ENCODE results near the gene SETD5.
A peak's percentile ranks its signal among the peaks of the same experiment; 100 is the strongest.

The SETD5 gene

GRCh38 chr3:9397332-9397905, at the start of gene SETD5:
Gene SETD5 (plus strand): TSS chr3:9397615. CDS start chr3:9428939, 31,324 bp downstream.
- peak; percentile 98 to 100 for DNase-seq (ENCODE audit: low read depth in 2 of 2)

DNA sequence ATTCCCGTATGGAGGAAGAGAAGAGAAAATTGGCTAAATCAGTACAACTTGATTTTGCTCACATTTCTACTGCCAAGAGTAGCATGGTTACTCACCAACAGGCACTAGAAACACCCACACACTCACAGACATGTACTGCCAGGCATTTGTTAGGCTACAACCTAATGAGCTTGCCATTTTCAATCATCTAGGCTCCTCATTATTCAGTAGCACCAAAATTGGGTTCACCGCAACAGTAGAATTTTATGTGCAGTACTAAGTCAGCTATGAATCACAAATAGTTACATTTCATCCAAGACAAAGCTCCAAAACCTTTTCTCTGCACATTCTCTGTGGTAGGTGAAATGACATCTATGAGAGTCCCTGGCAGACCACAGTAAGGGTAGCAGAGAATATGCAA, 49.5 kb upstream of the SETD5 start:
- no peak for DNase-seq (ENCODE audit: low read depth in 2 of 2)

- no peak for DNase-seq (ENCODE audit: low read depth in 2 of 2)
These were observed 47.9 kb upstream of the SETD5 start for GRCh38 chr3:9349321-9350117.

DNA sequence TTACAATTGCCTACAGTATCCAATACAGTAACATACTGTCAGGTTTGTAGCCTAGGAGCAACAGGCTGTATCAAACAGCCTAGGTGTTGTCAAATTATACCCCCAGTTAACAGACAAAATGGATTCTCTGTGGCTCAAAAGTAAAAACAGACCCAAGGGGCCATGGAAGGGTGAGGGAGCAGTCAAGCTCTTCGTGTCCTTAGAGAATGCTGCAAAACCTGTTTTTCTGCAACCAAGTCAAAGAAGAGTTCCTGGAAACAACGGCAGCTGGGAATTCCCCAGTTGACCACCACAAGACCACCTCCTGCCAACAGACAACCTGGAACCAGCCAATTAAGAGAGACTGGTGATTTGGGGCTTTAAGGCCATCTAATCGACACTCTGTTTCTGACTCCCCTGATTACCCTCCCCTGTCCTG, 45.7 kb upstream of the SETD5 start:
- no peak for DNase-seq (ENCODE audit: low read depth in 2 of 2)

GRCh38 chr3:9352917-9353752, 44.3 kb upstream of the SETD5 start:
- DNase-seq (ENCODE audit: low read depth in 2 of 2), result peak; percentile 16 to 34

DNA sequence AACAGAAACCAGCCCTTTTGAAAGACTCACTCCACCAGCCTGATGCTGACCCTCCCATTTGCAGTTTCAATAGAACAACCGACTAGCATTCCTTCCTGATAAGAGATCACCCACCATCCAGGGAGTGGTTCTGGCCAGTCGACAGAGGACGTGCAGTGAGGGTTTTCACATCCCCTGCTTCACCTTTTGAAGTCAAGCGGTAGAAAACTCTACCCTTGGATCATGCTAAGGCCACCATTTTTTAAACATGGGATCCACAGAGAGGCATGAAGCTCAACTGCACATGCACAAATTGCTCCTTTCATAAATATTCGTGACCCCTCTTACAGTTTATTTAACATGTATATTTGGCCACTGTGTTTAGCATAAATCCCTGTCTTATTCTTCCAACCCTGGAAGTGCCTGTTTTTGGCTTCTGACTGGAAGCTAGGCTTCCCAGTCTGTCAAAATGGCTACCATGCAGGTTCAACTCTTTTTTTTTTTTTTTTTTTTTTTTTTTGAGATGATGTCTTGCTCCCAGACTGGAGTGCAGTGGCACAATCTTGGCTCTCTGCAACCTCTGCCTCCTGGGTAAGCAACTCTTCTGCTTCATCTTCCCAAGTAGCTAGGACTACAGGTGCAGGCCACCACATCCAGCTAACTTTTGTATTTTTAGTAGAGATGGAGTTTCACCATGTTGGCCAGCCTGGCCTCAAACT, 35.6 kb upstream of the SETD5 start:
- no peak for DNase-seq (ENCODE audit: low read depth in 2 of 2)

DNA sequence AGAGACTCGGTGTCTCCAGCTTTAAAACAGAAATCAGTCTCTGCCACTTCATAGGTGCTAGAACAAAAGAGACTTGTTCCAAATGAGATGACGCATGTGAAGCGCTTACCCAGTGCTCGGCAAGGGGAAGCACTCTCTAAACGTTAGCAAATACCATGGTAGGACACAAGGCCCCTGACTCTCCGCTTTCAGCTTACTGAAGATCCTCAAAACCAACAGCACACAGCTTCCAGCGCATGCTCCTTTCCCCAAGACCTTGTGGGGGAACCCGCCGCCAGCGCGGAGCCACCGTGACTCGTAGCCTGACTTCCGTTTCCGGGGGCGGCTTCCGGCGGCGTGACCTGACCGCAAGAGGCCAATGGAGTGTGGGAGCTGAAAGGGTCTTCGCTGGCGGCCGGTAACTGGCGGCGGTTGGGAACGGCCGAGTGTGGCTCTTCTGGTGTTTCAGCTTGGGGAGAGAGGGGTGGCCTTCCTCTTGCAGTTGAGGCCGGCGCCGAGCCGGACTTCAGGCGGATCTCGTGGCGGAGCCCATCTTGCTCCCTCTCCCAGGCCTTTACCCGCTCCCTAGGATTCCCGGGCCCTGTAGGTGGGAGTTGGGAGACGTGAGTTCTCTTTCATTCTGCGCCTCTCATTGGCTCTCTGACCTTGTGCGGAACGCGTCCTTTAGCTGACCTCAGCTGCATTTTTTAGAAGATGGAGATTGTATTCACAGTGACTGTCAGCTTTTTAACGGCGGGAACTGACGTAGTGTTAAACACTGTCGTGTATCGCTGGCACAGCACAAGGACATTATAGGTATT, 34.5 kb upstream of the SETD5 start, which contains the start of gene THUMPD3:
THUMPD3 (plus strand) TSS at position 324 of the 800 bp plus-strand sequence. CDS start 2,015 bp downstream, outside the sequence.
- DNase-seq (ENCODE audit: low read depth in 2 of 2), result peak; percentile 87 to 91

DNA sequence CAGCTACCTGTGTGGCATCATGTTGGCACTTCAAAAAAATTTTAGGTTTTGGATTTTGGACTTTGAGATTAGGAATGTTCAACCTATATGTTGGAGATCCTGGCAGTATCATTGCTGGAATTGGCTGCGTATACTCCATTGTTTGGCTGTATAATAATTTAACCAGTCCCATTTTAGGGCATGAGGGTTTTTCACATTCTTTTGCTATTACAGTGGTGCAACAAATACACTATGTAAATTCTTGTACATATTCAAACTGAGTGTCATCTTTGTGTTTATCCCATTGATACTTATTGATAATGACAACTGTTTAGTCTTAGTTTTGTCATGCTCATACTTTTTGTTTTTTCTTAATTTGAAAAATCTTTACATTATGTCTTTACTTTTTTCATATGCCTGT, 27.9 kb upstream of the SETD5 start:
- no peak for DNase-seq (ENCODE audit: low read depth in 2 of 2)

DNA sequence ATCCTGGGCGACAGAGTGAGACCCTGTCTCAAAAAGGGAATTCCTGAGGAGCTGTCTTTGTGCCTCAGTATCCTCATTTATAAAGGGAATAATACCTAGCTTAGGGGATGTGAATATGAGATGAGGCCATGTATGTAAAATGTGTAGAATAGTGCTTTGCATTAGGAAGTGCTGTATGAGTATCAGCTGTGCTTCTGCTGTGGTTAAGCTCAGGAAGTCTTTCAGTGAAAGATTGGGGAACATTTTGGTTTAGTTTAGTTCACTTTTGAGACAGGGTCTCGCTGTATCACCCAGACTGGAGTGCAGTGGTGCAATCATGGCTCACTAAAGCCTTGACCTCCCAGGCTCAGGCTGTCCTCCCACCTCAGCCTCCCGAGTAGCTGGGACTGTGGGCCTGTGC, 23.9 kb upstream of the SETD5 start:
- DNase-seq (ENCODE audit: low read depth in 2 of 2), result no peak

GRCh38 chr3:9377981-9378380, 19.4 kb upstream of the SETD5 start:
- no peak for DNase-seq (ENCODE audit: low read depth in 2 of 2)

- DNase-seq (ENCODE audit: low read depth in 2 of 2), result no peak
These were observed 18.1 kb upstream of the SETD5 start for GRCh38 chr3:9379327-9379726.

DNA sequence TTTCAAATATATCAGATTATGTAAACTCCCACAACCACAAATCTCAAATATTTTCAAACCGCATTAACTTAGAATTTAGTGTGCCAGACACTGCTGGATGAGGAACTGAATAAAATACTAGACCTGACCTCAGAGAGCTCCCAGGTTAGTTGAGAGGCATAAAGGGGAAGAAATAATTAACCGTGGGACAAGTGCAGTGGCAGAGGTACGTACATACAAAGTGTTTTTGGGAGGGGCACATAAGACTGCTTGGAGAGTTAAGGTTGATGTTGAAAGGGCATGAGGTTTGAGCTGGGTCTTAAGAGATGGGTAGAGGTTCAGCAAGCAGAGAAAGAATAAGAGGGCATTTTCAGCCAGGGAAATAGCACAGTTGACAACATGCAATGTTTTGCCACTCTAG, 17.4 kb upstream of the SETD5 start:
- DNase-seq (ENCODE audit: low read depth in 2 of 2), result no peak

- no peak for DNase-seq (ENCODE audit: low read depth in 2 of 2)
These were observed 13.1 kb upstream of the SETD5 start for GRCh38 chr3:9384141-9384828.

DNA sequence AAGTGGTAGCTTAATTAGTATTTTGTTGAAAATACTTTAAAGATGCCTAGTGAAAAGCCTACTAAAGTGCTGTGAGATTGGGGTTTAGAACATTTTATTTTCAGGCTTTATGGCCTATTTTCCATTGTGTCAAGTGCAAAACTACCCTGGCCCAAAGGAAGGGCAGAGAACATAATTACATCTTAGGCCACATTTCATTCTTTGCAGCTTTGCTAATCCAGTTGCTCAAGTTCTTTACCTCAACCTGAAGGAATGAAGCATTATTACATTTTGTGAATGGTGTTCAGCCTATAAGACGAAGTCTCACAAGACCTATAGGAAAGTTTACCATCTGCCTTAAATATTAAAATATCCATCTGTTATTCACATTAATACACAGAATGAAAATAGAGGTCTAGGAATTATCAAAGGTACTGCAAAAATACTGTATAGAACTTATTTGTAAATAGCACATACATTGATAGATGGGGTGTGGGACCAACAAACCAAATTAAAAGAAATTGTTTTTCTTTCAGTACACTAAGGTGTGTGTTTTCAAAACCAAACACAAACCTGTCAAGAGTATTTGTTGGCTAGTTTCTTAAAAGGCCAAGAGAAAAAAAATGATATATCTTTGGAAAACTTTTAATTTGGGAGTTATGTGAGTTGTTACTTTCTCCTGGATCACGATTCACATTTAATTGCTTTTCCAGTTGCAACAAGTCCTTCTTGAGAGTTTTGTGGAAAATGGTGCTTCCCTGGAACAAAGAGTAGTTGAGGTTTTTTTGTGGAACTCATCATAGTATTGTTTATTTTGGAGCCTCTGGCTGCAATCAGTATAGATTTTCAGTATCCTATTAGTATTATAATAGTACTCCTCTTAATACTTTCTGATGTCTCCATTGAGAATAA, 12.0 kb upstream of the SETD5 start:
- DNase-seq (ENCODE audit: low read depth in 2 of 2), result no peak

GRCh38 chr3:9386078-9386459, 11.3 kb upstream of the SETD5 start:
- no peak for DNase-seq (ENCODE audit: low read depth in 2 of 2)

- DNase-seq (ENCODE audit: low read depth in 2 of 2), result no peak
These were observed 10.7 kb upstream of the SETD5 start for GRCh38 chr3:9386501-9387321.

DNA sequence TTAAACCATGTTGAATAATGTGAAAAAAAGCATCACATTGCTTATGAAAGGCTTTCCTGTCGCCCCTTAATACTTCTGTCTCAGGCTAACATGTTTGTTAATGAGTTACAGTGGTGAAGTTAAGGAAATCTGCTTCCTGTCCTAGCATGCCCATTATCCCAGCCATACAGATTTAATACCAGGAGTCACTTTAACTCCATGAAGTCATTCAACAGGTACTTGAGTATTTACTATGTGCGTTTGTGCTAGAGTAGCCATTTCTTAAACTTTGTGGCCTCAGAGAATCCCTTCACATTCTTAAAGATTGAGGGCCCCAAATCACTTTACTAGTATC, 10.1 kb upstream of the SETD5 start:
- DNase-seq (ENCODE audit: low read depth in 2 of 2), result no peak

- DNase-seq (ENCODE audit: low read depth in 2 of 2), result no peak
These were observed 9.3 kb upstream of the SETD5 start for GRCh38 chr3:9388142-9388541.
